RWPE1 (cell line): ENCODE measurements around the gene ROR1.

Experiments used
- CTCF ChIA-PET: fragments of 350-600 bp; sonication (Branson Sonifier 250); formaldehyde crosslinking; extraction: SDS; loops from one replicate; lab custom pipeline; 2021; lab: Yijun Ruan, JAX
- POLR2A ChIA-PET: fragments of 400-600 bp; formaldehyde crosslinking; extraction: SDS; loops from one replicate; lab custom pipeline; 2020; ENCODE audit warnings: antibody characterized with exemption; ENCODE audit not compliant: low non-redundant PET; lab: Yijun Ruan, JAX
- DNase-seq: peaks from one replicate; pipeline ENCODE4 v3.0.0; 2012; ENCODE audit warnings: low spot score
- H3K27ac ChIP-seq: fragments of 450-650 bp; 2 replicates; pipeline ENCODE4 v1.5.1; 2017
- CTCF ChIP-seq: fragments of 450-650 bp; conservative IDR thresholded peaks from 2 replicates; pipeline ENCODE4 v1.5.1; 2017; ENCODE audit warnings: low read depth, mild to moderate bottlenecking

ROR1 gene

GRCh38 chr1:63911049-63911448, 137.2 kb downstream of the ROR1 start:
- ChIA-PET CTCF (no interaction called here), POLR2A (no interaction called here)
- no peak overlapping the region for H3K27ac ChIP-seq
- DNase-seq: no peak
- no peak for TF ChIP-seq CTCF

- no peak for TF ChIP-seq CTCF
- DNase-seq: no peak
- ChIA-PET CTCF (interaction anchor here (0.6 kb wide), 2 partner anchors 38 to 142 kb away, joined by 4 to 6 read pairs; no protein-coding TSS in a partner anchor), POLR2A (no interaction called here)
- H3K27ac ChIP-seq: no peak overlapping the region
These were observed 138.8 kb downstream of the ROR1 start for GRCh38 chr1:63912643-63913042.

GRCh38 chr1:63913533-63913932, 139.7 kb downstream of the ROR1 start:
- no peak for TF ChIP-seq CTCF
- no peak for DNase-seq
- CTCF ChIA-PET: no interaction called here
- no peak overlapping the region for H3K27ac ChIP-seq
- POLR2A ChIA-PET: no interaction called here

- no peak for TF ChIP-seq CTCF
- DNase-seq: no peak
- POLR2A ChIA-PET: no interaction called here
- CTCF ChIA-PET: interaction anchor here (0.6 kb wide), 1 partner anchor 1024 kb away, joined by 6 read pairs; no protein-coding TSS in a partner anchor
- H3K27ac ChIP-seq: no peak overlapping the region
These were observed 140.4 kb downstream of the ROR1 start for GRCh38 chr1:63914241-63914640.

GRCh38 chr1:63914706-63915105, 140.9 kb downstream of the ROR1 start:
- POLR2A ChIA-PET: no interaction called here
- H3K27ac ChIP-seq: no peak overlapping the region
- CTCF ChIA-PET: interaction anchor here (0.6 kb wide), 1 partner anchor 1024 kb away, joined by 6 read pairs; no protein-coding TSS in a partner anchor
- no peak for DNase-seq
- no peak for TF ChIP-seq CTCF

GRCh38 chr1:63915121-63915520, 141.3 kb downstream of the ROR1 start:
- CTCF ChIA-PET: interaction anchor here (0.6 kb wide), 1 partner anchor 20 kb away, joined by 5 read pairs; no protein-coding TSS in a partner anchor
- POLR2A ChIA-PET: no interaction called here
- no peak overlapping the region for H3K27ac ChIP-seq
- TF ChIP-seq CTCF: no peak
- DNase-seq: no peak
